GM13977 (cell line): ENCODE results near the gene MEOX1.

Experiments used
- DNase-seq: peaks from one replicate; pipeline ENCODE4 v3.0.0; 2012; ENCODE audit warnings: low spot score
- in situ Hi-C: fragments of 300-500 bp; cut with MboI; formaldehyde crosslinking; loops from one replicate; pipeline ENCODE4 v1.12.0; 2022; ENCODE audit warnings: low sequenced_read_pairs, low pct_unique_long_range_greater_than_20kb, mixed read lengths, inconsistent platforms; ENCODE audit not compliant: unreplicated experiment
- TF ChIP-seq, protein P1 (sequence below): IDR thresholded peaks from 2 replicates; pipeline ENCODE4 v1.5.1; 2012; ENCODE audit warnings: mild to moderate bottlenecking, control low read depth; ENCODE audit not compliant: insufficient read depth; ENCODE audit errors: extremely low read depth, missing control alignments

Gene MEOX1

DNA sequence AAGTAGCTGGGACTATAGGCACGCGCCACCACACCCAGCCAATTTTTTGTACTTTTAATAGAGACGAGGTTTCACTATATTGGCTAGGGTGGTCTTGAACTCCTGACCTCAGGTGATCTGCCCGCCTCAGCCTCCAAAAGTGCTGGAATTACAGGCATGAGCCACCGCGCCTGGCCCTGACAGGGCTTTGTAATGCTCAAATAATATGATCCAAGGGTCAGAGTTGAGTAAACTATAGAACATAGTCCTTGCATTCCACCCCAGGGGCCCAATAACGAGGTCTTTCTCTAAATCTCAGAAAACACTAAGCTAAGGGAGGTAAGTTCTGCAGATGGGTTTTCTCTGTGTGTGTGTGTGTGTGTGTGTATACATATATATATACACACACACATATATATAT, 5.8 kb upstream of the MEOX1 start:
- DNase-seq = no peak
- in situ Hi-C loops = no loop called here
- TF ChIP-seq, protein P1, sequence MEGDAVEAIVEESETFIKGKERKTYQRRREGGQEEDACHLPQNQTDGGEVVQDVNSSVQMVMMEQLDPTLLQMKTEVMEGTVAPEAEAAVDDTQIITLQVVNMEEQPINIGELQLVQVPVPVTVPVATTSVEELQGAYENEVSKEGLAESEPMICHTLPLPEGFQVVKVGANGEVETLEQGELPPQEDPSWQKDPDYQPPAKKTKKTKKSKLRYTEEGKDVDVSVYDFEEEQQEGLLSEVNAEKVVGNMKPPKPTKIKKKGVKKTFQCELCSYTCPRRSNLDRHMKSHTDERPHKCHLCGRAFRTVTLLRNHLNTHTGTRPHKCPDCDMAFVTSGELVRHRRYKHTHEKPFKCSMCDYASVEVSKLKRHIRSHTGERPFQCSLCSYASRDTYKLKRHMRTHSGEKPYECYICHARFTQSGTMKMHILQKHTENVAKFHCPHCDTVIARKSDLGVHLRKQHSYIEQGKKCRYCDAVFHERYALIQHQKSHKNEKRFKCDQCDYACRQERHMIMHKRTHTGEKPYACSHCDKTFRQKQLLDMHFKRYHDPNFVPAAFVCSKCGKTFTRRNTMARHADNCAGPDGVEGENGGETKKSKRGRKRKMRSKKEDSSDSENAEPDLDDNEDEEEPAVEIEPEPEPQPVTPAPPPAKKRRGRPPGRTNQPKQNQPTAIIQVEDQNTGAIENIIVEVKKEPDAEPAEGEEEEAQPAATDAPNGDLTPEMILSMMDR = no peak

DNA sequence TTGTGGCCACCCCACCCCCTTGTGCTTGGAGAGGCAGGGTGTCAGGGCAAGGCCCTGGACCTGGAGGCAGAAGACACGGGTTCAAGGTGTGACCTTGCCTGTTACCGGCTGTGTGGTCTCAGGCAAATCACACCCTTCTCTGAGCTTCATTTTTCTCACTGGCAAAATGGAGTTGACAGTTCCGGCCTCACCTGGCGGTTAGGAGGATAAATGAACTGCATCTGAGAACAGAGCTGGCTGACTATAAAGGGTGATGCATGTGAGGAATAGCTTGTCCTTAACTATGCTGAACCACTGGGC, 4.2 kb upstream of the MEOX1 start:
- in situ Hi-C loops = no loop called here
- TF ChIP-seq, protein P1 = no peak
- DNase-seq = no peak

DNA sequence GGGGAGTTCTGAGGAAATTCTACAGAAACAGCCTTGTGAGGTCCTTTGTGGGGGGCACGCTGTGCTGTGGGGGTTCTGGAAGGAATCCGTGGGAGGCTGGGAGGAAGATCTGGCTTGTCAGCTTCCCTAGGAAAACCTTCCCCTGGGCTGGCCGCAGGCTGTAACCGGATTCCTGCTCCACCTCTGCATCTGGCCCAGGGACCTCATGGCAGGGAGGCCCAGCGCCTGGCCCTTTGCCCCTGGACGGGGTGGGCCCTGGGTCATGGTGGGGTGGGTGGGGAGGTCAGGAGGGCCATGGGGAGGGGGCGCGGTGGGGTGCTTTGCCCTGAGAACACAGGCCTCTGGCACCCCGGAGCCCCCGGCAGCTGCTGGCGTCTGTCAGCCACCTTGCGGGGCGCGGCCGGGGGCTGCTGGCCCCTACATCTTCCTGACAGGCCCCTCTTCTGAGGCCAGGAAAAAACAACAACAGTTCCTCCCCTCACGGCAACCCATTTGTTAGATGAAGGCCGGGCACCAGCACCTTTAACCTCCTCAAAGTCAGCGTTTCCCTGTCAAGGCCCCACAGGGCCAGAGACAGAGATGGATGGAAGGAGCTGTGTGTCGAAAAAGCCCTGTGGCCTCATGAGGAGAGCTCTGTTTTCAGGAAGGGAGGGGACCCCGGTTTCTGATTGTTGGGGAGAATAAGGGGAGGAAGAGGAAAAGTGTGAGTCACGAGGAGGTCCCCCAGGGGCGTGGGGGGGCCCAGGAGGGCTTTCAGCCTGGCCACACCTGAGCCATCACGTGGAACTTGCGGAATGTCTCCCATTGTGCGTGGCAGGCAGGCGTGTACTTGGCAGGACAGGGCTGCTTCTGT, 3.6 kb upstream of the MEOX1 start:
- TF ChIP-seq, protein P1 = no peak
- no peak for DNase-seq
- in situ Hi-C loops = no loop called here

DNA sequence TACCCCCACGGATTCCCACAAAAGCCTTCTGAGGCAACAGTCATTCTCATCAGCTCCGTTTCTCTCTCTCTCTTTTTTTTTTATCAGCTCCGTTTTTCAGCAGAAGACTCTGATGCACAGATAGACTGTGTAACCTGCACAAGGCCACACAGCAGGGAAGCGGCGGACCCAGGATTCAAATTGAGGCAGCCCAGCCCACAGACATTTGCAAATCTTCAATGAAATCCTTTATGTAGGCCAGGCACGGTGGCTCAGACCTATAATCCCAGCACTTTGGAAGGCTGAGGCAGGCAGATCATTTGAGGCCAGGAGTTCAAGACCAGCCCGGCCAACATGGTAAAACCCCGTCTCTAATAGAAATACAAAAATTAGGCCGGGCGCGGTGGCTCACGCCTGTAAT, 2.4 kb upstream of the MEOX1 start:
- in situ Hi-C loops = no loop called here
- no peak for DNase-seq
- TF ChIP-seq, protein P1 = no peak

DNA sequence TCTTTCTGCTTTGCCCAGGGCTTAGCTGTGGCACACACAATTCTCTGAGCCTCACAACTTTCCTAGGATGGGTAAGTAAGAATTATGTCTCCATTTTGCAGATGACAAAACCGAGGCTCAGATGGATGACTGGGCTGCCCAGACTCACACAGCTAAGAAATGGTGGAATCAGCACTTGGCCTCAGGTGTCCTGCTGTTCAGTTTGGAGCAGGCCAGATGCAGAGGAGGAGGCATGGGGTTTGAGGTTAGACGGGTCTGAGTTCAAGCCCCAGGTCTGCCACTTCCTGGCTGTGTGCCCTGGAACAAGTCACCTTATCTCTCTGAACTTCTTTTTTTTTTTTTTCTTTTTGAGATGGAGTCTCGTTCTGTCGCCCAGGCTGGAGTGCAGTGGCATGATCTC, 1.7 kb upstream of the MEOX1 start:
- in situ Hi-C loops = no loop called here
- TF ChIP-seq, protein P1 = no peak
- no peak for DNase-seq

DNA sequence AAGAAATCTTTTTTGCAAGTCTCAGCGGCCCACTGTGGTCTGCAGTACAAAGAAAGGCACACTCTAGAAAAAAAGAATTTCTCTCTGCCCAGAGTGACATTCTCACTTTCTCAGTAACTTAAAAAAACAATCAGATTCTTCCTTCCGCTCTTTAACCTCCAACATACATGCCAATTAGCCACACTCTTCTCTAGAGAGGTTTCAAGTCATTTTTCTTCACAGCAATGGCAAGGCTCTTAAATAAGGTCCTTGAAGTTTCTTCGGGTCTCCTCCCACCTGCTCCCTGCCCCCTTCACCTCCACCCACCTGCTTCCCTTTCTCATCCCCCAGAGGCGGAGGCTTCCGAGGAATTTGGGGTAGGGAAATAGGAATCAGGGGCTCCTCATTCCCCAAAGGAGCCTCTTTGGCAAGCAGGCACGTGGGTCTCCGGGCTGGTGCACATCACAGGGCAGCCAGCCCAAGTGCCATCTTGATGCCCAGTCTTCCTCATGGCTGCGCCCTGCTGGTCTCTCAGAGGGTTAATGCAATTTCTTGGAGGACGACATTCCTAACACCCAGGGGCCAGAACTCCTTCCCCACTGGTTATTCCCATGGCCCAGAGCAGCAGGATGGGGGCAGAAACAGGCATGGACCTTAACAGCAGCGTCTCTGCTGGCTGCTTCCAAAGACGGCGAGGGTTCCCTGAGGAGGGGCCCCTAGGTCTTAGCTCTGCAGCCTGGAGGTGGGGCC, 855 bp upstream of the MEOX1 start:
- TF ChIP-seq, protein P1 = no peak
- no peak for DNase-seq
- in situ Hi-C loops = no loop called here
